CD8-positive, alpha-beta memory T cell (primary cell): ENCODE data around the gene RHCE. TPM values are rescaled to one million over a fixed set of nuclear protein-coding genes. Genes with fewer than 3 reads are reported as not detected.
"Not testable (repeated sequence)": the region's sequence is repeated elsewhere in the genome, so short reads cannot be mapped to it uniquely, and the experiment has no call there.

Experiments used
- CTCF ChIA-PET: fragments of 350-600 bp; sonication (Branson Sonifier 250); formaldehyde crosslinking; loops from one replicate; lab custom pipeline; 2021; ENCODE audit warnings: antibody characterized with exemption; lab: Charles Lee
- POLR2A ChIA-PET: fragments of 350-600 bp; sonication (Branson Sonifier 250); formaldehyde crosslinking; loops from one replicate; lab custom pipeline; 2021; ENCODE audit warnings: antibody characterized with exemption; lab: Charles Lee
- DNase-seq, 5 donors: peaks; one replicate each; pipeline versions ENCODE4 v3.0.0 to v3.0.0-alpha.2; 2020 to 2022; ENCODE audit warnings: mixed read lengths in 1 of 5
- H3K27ac ChIP-seq: one replicate; pipeline ENCODE4 v1.7.0; 2013; ENCODE audit warnings: low read depth, mild to moderate bottlenecking, low read length, moderate library complexity
- H3K27me3 ChIP-seq: 2 replicates; pipeline ENCODE4 v1.7.0; 2013; ENCODE audit warnings: low read length, mild to moderate bottlenecking; ENCODE audit not compliant: insufficient read depth, poor library complexity, severe bottlenecking
- H3K36me3 ChIP-seq: 2 replicates; pipeline ENCODE4 v1.7.0; 2013; ENCODE audit warnings: mild to moderate bottlenecking, low read length, moderate library complexity; ENCODE audit not compliant: insufficient read depth
- H3K4me1 ChIP-seq: 2 replicates; pipeline ENCODE4 v1.7.0; 2013; ENCODE audit warnings: mild to moderate bottlenecking, low read length, moderate library complexity; ENCODE audit not compliant: insufficient read depth
- H3K4me3 ChIP-seq: 2 replicates; pipeline ENCODE4 v1.7.0; 2013; ENCODE audit warnings: mild to moderate bottlenecking, low read length
- H3K9me3 ChIP-seq: 2 replicates; pipeline ENCODE4 v1.7.0; 2013; ENCODE audit warnings: mild to moderate bottlenecking, low read length
- H3K27ac Mint-ChIP-seq, 8 donors: one replicate each; pipeline ENCODE4 v1.8.0; 2020 to 2021; ENCODE audit warnings: mixed read lengths in 8 of 8, mild to moderate bottlenecking in 6 of 8, inconsistent platforms in 3 of 8, moderate library complexity in 3 of 8
- H3K27me3 Mint-ChIP-seq, 2 donors: one replicate each; pipeline ENCODE4 v1.8.0; 2020 to 2021; ENCODE audit warnings: mixed read lengths in 2 of 2, mild to moderate bottlenecking in 1 of 2, moderate library complexity in 1 of 2
- H3K36me3 Mint-ChIP-seq, 3 donors: one replicate each; pipeline ENCODE4 v1.8.0; 2020 to 2021; ENCODE audit warnings: mixed read lengths in 3 of 3, inconsistent platforms in 1 of 3, mild to moderate bottlenecking in 1 of 3
- H3K4me1 Mint-ChIP-seq, 3 donors: one replicate each; pipeline ENCODE4 v1.8.0; 2020 to 2021; ENCODE audit warnings: mixed read lengths in 3 of 3, inconsistent platforms in 1 of 3, mild to moderate bottlenecking in 1 of 3
- H3K4me3 Mint-ChIP-seq, 7 donors: one replicate each; pipeline ENCODE4 v1.8.0; 2020 to 2021; ENCODE audit warnings: mixed read lengths in 7 of 7, mild to moderate bottlenecking in 6 of 7, moderate library complexity in 4 of 7, inconsistent platforms in 2 of 7
- H3K9me3 Mint-ChIP-seq, 5 donors: one replicate each; pipeline ENCODE4 v1.8.0; 2020 to 2022; ENCODE audit warnings: mixed read lengths in 5 of 5, mild to moderate bottlenecking in 3 of 5, moderate library complexity in 2 of 5, inconsistent platforms in 1 of 5
- polyA plus RNA-seq: library from polyadenylated mRNA; unstranded; fragments of 300-500 nt; fragmentation: Illumina TruSeq; gene quantifications from one replicate; pipeline ENCODE4 v1.2.3, GENCODE V29; 2021
- total RNA-seq, 2 experiments: library from RNA; stranded (reverse); gene quantifications; one replicate each; pipeline ENCODE4 v1.2.3, GENCODE V29; 2021

The RHCE gene
- total and polyA plus RNA-seq, 3 experiments from 2014 or later, result 0.18 to 0.33 (median 0.26) TPM

GRCh38 chr1:25405731-25406305 is 14.8 kb downstream of the RHCE start:
- H3K36me3 Mint-ChIP-seq, POLR2A ChIA-PET, H3K4me3 ChIP-seq, H3K9me3 Mint-ChIP-seq, H3K4me1 ChIP-seq, CTCF ChIA-PET, H3K4me3 Mint-ChIP-seq, H3K9me3 ChIP-seq, H3K4me1 Mint-ChIP-seq, H3K27ac Mint-ChIP-seq, H3K27ac ChIP-seq, DNase-seq, H3K36me3 ChIP-seq, H3K27me3 ChIP-seq, H3K27me3 Mint-ChIP-seq: not testable (repeated sequence)

- DNase-seq, result peak in 2 of 5 donors; percentile 5 to 20
Measured at GRCh38 chr1:25402947-25403803, 17.4 kb downstream of the RHCE start.

GRCh38 chr1:25398079-25398478 is 22.5 kb downstream of the RHCE start:
- H3K27me3 Mint-ChIP-seq, H3K4me1 ChIP-seq, H3K4me1 Mint-ChIP-seq, H3K27me3 ChIP-seq, H3K27ac ChIP-seq, H3K9me3 ChIP-seq, H3K27ac Mint-ChIP-seq, H3K4me3 ChIP-seq, H3K36me3 Mint-ChIP-seq, CTCF ChIA-PET, DNase-seq, H3K36me3 ChIP-seq, POLR2A ChIA-PET, H3K9me3 Mint-ChIP-seq, H3K4me3 Mint-ChIP-seq: not testable (repeated sequence)

More at GRCh38 chr1:25402947-25403803, 17.4 kb downstream of the RHCE start:
- H3K9me3 Mint-ChIP-seq, H3K4me1 Mint-ChIP-seq, H3K4me3 ChIP-seq, H3K27ac ChIP-seq, H3K4me3 Mint-ChIP-seq, H3K4me1 ChIP-seq, H3K9me3 ChIP-seq, H3K27me3 ChIP-seq, H3K27me3 Mint-ChIP-seq, H3K36me3 Mint-ChIP-seq, POLR2A ChIA-PET, H3K36me3 ChIP-seq: not testable (repeated sequence)
- CTCF ChIA-PET, result interaction anchor here (0.7 kb wide), 1 partner anchor 402 kb away, joined by 3 read pairs; no protein-coding TSS in a partner anchor
- peak overlapping the region in 1 of 8 donors; percentile 47 for H3K27ac Mint-ChIP-seq

- H3K9me3 Mint-ChIP-seq, H3K27me3 Mint-ChIP-seq, DNase-seq, H3K36me3 ChIP-seq, CTCF ChIA-PET, H3K27ac Mint-ChIP-seq, H3K9me3 ChIP-seq, H3K4me3 Mint-ChIP-seq, POLR2A ChIA-PET, H3K36me3 Mint-ChIP-seq, H3K27ac ChIP-seq, H3K4me1 Mint-ChIP-seq, H3K4me1 ChIP-seq, H3K4me3 ChIP-seq, H3K27me3 ChIP-seq: not testable (repeated sequence)
Measured at GRCh38 chr1:25397549-25397948, 23.1 kb downstream of the RHCE start.

- H3K4me3 ChIP-seq, result no peak overlapping the region
- H3K36me3 Mint-ChIP-seq, result peaks cover 0 to 2% (median 0%) of the 10 kb centered on the region in 3 donors
- H3K9me3 ChIP-seq, result no peaks in the 10 kb centered on the region
- POLR2A ChIA-PET, result no interaction called here
- no peaks in the 10 kb centered on the region for H3K4me1 Mint-ChIP-seq
- H3K27ac ChIP-seq, result no peak overlapping the region
- H3K27me3 Mint-ChIP-seq, result peaks cover 0 to 16% of the 10 kb centered on the region in 2 donors
- H3K27ac Mint-ChIP-seq, result peak overlapping the region in 1 of 8 donors; percentile 26
- no peaks in the 10 kb centered on the region for H3K9me3 Mint-ChIP-seq
- no peak overlapping the region for H3K4me3 Mint-ChIP-seq
- no peaks in the 10 kb centered on the region for H3K4me1 ChIP-seq
- H3K36me3 ChIP-seq, result no peaks in the 10 kb centered on the region
- CTCF ChIA-PET, result no interaction called here
- no peak for DNase-seq
- H3K27me3 ChIP-seq, result no peaks in the 10 kb centered on the region
Measured at GRCh38 chr1:25392841-25393240, 27.8 kb downstream of the RHCE start.

- H3K27me3 ChIP-seq, H3K4me3 Mint-ChIP-seq, H3K4me1 Mint-ChIP-seq, H3K4me1 ChIP-seq, H3K36me3 Mint-ChIP-seq, H3K9me3 Mint-ChIP-seq, CTCF ChIA-PET, H3K9me3 ChIP-seq, H3K36me3 ChIP-seq, H3K4me3 ChIP-seq, DNase-seq, H3K27ac ChIP-seq: not testable (repeated sequence)
- POLR2A ChIA-PET, result interaction anchor here (0.5 kb wide), 1 partner anchor 20 kb away, joined by 3 read pairs; no protein-coding TSS in a partner anchor
- Mint-ChIP-seq H3K27me3 (peaks cover 6 to 16% of the 10 kb centered on the region in 2 donors), H3K27ac (peak overlapping the region in 2 of 8 donors; percentile 23 to 74)
Measured at GRCh38 chr1:25389721-25390120, 30.9 kb downstream of the RHCE start.

- H3K36me3 ChIP-seq, H3K27ac ChIP-seq, POLR2A ChIA-PET, H3K9me3 ChIP-seq, H3K4me3 Mint-ChIP-seq, H3K36me3 Mint-ChIP-seq, H3K9me3 Mint-ChIP-seq, H3K4me3 ChIP-seq, H3K4me1 ChIP-seq, H3K4me1 Mint-ChIP-seq, H3K27me3 ChIP-seq, CTCF ChIA-PET, DNase-seq: not testable (repeated sequence)
- H3K27ac Mint-ChIP-seq, result peak overlapping the region in 2 of 8 donors; percentile 27 to 54
- peaks cover 6 to 11% of the 10 kb centered on the region in 2 donors for H3K27me3 Mint-ChIP-seq
Measured at GRCh38 chr1:25388691-25389090, 31.9 kb downstream of the RHCE start.

GRCh38 chr1:25387096-25387495 is 33.5 kb downstream of the RHCE start:
- H3K36me3 ChIP-seq, H3K36me3 Mint-ChIP-seq, H3K4me3 ChIP-seq, H3K27ac ChIP-seq, H3K4me1 Mint-ChIP-seq, H3K4me3 Mint-ChIP-seq, H3K27ac Mint-ChIP-seq, H3K27me3 ChIP-seq, CTCF ChIA-PET, H3K9me3 ChIP-seq, H3K9me3 Mint-ChIP-seq, DNase-seq, POLR2A ChIA-PET, H3K4me1 ChIP-seq: not testable (repeated sequence)
- H3K27me3 Mint-ChIP-seq, result peaks cover 6 to 11% of the 10 kb centered on the region in 2 donors
